ENCODE data around the gene TIPRL.
A peak's percentile ranks its signal among the peaks of the same experiment; 100 is the strongest.

Gene TIPRL

DNA sequence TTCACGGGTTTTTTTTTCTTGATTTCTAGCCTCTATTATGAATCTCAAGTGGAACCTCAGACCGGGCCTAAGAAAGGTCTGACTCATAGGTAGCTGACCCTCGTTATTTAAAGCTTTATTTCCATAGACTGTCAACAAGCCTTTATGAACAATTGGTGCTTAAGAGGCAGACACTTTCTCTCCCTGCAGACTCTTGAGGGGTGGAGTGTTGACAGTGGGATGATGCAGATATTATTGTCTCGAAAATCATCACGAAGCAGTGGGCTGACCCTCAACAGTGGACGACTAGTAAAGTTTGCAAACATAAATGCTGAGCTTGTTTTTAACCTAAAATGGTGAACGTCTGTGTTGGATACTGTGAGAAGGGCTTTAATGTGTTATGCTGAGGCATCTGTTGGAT, 48.9 kb downstream of the TIPRL start:
- H3K9me3 ChIP-seq (ENCODE audit: severe bottlenecking): no peaks in the 10 kb centered on the region
- no peaks in the 10 kb centered on the region for H3K27me3 ChIP-seq (ENCODE audit: insufficient read depth, poor library complexity, severe bottlenecking)
- TF ChIP-seq, protein P1, sequence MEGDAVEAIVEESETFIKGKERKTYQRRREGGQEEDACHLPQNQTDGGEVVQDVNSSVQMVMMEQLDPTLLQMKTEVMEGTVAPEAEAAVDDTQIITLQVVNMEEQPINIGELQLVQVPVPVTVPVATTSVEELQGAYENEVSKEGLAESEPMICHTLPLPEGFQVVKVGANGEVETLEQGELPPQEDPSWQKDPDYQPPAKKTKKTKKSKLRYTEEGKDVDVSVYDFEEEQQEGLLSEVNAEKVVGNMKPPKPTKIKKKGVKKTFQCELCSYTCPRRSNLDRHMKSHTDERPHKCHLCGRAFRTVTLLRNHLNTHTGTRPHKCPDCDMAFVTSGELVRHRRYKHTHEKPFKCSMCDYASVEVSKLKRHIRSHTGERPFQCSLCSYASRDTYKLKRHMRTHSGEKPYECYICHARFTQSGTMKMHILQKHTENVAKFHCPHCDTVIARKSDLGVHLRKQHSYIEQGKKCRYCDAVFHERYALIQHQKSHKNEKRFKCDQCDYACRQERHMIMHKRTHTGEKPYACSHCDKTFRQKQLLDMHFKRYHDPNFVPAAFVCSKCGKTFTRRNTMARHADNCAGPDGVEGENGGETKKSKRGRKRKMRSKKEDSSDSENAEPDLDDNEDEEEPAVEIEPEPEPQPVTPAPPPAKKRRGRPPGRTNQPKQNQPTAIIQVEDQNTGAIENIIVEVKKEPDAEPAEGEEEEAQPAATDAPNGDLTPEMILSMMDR (IDR thresholded peaks at IDR 0.05; ENCODE audit: poor library complexity, severe bottlenecking): no peak
- no peak; the same call in 2 of the 3 replicates for ATAC-seq (ENCODE audit: low read depth)
- H3K27ac ChIP-seq (ENCODE audit: poor library complexity, severe bottlenecking): peak overlapping the region; percentile 35
- H3K36me3 ChIP-seq (ENCODE audit: low read depth): peaks cover 22% of the 10 kb centered on the region
- H3K4me1 ChIP-seq (ENCODE audit: insufficient read depth, poor library complexity, severe bottlenecking): peaks cover 33% of the 10 kb centered on the region
- H3K4me3 ChIP-seq (ENCODE audit: severe bottlenecking): peak overlapping the region; percentile 93
- DNase-seq (ENCODE audit: low spot score): no peak

DNA sequence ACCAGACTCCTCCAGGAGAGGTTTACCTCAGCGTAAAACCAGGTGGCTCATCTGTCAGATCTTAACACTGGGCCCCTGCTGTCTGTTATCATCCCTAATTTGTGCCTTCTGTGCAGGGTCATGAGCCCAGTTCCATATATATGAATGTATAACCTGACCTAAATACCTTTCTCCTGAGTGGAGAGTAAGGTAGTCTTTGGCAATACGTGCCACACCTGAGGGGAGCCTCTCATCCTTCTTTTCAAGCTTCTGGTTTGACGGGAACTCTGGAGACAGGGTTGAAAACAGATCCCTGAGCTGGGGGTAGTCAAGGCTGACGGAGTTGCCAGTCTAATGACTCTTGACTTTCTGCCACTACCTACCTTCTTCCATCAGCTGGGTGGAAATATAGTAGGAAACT, 51.1 kb downstream of the TIPRL start:
- ATAC-seq (ENCODE audit: low read depth): peak; percentile 60

DNA sequence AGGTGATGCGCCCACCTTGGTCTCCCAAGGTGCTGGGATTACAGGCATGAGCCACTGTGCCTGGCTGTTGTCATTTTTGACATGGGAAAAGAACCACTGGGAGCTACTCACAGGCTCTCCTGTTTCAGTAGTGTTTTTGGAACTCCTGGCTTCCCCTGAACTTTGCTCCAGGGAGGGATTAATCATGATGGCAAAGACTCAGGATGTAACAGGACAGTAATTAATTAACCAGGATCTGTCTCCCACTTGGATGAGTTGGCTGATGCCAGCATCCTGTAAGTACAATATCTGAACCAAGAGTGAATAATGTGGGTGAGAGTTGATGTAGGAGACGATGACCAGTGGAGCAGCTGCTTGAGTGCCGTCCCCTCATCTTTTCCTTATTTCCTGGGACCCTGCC, 51.9 kb downstream of the TIPRL start:
- Histone ChIP-seq H3K9me3 (ENCODE audit: severe bottlenecking) (no peaks in the 10 kb centered on the region), H3K36me3 (ENCODE audit: low read depth) (peaks cover 44% of the 10 kb centered on the region), H3K4me1 (ENCODE audit: insufficient read depth, poor library complexity, severe bottlenecking) (peaks cover 33% of the 10 kb centered on the region), H3K4me3 (ENCODE audit: severe bottlenecking) (no peak overlapping the region), H3K27ac (ENCODE audit: poor library complexity, severe bottlenecking) (no peak overlapping the region), H3K27me3 (ENCODE audit: insufficient read depth, poor library complexity, severe bottlenecking) (no peaks in the 10 kb centered on the region)
- DNase-seq (ENCODE audit: low spot score) (no peak), ATAC-seq (ENCODE audit: low read depth) (no peak)
- TF ChIP-seq, protein P1 (IDR thresholded peaks at IDR 0.05; ENCODE audit: poor library complexity, severe bottlenecking): no peak

More for the DNA sequence above, 51.1 kb downstream of the TIPRL start:
- DNase-seq (ENCODE audit: low spot score): no peak
- no peaks in the 10 kb centered on the region for H3K27me3 ChIP-seq (ENCODE audit: insufficient read depth, poor library complexity, severe bottlenecking)
- peak overlapping the region; percentile 1 for H3K27ac ChIP-seq (ENCODE audit: poor library complexity, severe bottlenecking)
- no peaks in the 10 kb centered on the region for H3K9me3 ChIP-seq (ENCODE audit: severe bottlenecking)
- H3K4me3 ChIP-seq (ENCODE audit: severe bottlenecking): no peak overlapping the region
- H3K36me3 ChIP-seq (ENCODE audit: low read depth): peaks cover 37% of the 10 kb centered on the region
- TF ChIP-seq, protein P1 (IDR thresholded peaks at IDR 0.05; ENCODE audit: poor library complexity, severe bottlenecking): no peak
- H3K4me1 ChIP-seq (ENCODE audit: insufficient read depth, poor library complexity, severe bottlenecking): peaks cover 33% of the 10 kb centered on the region

DNA sequence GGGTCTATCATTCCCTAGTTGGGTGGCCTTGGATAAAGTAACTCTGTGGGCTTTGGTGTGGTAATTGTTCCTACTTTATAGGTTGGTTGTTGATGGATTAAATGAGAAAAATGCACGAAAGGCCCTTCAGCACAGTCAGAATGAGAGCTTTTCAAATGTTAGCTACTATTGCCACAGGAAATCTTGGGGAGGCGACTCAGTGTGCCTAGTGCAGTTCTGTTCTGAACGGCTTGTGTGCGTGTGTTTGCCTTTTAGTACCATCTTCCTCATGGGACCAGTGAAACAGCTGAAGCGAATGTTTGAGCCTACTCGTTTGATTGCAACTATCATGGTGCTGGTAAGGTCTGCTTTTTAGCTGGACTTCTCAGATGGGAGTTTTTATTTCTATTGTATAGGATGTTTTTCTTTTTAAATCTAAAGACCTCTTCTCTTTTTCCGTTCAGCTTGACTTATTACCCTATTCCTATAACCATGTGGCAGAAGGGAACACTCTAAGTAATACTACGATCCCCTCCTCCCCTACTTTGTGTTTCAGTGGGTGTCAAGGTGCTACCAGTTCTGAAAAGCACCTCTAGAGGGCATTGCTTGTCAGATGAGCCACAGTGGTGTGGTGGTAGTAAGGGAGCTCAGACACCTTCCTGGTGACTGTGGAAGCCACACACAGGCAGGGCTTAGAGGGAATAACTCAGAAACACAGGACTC, 56.2 kb downstream of the TIPRL start:
- TF ChIP-seq, protein P1 (IDR thresholded peaks at IDR 0.05; ENCODE audit: poor library complexity, severe bottlenecking): peak; percentile 85
- Histone ChIP-seq H3K36me3 (ENCODE audit: low read depth) (peaks cover 58% of the 10 kb centered on the region), H3K4me1 (ENCODE audit: insufficient read depth, poor library complexity, severe bottlenecking) (peaks cover 3% of the 10 kb centered on the region), H3K27me3 (ENCODE audit: insufficient read depth, poor library complexity, severe bottlenecking) (no peaks in the 10 kb centered on the region), H3K9me3 (ENCODE audit: severe bottlenecking) (no peaks in the 10 kb centered on the region), H3K27ac (ENCODE audit: poor library complexity, severe bottlenecking) (no peak overlapping the region), H3K4me3 (ENCODE audit: severe bottlenecking) (no peak overlapping the region)
- peak; percentile 96 for ATAC-seq (ENCODE audit: low read depth)
- DNase-seq (ENCODE audit: low spot score): no peak

DNA sequence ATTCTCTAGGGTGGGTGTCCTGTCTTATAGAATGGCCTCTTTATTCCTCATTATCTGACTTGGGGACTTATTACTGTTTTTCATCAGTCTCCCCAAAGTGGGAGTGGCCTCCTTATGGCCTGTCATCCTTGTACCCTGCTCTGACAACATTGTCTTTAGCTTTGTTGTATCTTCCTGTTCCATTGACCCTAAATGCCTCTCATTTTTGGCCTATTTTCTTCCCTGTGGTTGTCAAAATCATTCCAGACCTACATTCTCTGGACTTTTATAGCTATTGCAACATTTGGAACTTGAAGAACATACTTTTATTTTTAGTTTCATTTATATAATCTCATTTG, 56.8 kb downstream of the TIPRL start:
- H3K4me3 ChIP-seq (ENCODE audit: severe bottlenecking): no peak overlapping the region
- no peaks in the 10 kb centered on the region for H3K4me1 ChIP-seq (ENCODE audit: insufficient read depth, poor library complexity, severe bottlenecking)
- ATAC-seq (ENCODE audit: low read depth) (no peak), DNase-seq (ENCODE audit: low spot score) (no peak)
- H3K36me3 ChIP-seq (ENCODE audit: low read depth): peaks cover 58% of the 10 kb centered on the region
- H3K9me3 ChIP-seq (ENCODE audit: severe bottlenecking): no peaks in the 10 kb centered on the region
- no peaks in the 10 kb centered on the region for H3K27me3 ChIP-seq (ENCODE audit: insufficient read depth, poor library complexity, severe bottlenecking)
- TF ChIP-seq, protein P1 (IDR thresholded peaks at IDR 0.05; ENCODE audit: poor library complexity, severe bottlenecking): peak; percentile 50
- H3K27ac ChIP-seq (ENCODE audit: poor library complexity, severe bottlenecking): no peak overlapping the region

Measured in RWPE2 (cell line).